Measurements from ENCODE around the gene WDR76.
A peak's percentile ranks its signal among the peaks of the same experiment; 100 is the strongest.

WDR76 gene

DNA sequence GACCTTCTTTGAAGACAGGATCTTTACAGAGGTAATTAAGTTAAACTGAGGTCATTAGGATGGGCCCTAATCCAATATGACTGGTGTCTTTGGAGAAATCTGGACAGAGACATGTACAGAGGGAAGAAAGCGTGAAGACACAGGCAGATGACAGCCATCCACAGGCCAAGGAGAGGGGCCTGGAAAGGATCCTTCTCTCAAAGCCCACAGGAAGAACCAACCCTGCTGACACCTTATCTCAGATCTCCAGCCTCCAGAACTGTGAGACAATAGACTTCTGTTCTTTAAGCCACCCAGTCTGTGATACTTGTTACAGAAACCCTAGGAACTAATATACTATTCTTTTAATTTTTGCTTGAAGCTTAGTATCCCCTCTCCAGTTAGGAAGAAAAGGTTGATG, 74.2 kb downstream of the WDR76 start:
- TF ChIP-seq, protein P1, sequence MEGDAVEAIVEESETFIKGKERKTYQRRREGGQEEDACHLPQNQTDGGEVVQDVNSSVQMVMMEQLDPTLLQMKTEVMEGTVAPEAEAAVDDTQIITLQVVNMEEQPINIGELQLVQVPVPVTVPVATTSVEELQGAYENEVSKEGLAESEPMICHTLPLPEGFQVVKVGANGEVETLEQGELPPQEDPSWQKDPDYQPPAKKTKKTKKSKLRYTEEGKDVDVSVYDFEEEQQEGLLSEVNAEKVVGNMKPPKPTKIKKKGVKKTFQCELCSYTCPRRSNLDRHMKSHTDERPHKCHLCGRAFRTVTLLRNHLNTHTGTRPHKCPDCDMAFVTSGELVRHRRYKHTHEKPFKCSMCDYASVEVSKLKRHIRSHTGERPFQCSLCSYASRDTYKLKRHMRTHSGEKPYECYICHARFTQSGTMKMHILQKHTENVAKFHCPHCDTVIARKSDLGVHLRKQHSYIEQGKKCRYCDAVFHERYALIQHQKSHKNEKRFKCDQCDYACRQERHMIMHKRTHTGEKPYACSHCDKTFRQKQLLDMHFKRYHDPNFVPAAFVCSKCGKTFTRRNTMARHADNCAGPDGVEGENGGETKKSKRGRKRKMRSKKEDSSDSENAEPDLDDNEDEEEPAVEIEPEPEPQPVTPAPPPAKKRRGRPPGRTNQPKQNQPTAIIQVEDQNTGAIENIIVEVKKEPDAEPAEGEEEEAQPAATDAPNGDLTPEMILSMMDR (IDR thresholded peaks at IDR 0.05; ENCODE audit: insufficient read depth, low read length): no peak
- TF ChIP-seq, protein P2, sequence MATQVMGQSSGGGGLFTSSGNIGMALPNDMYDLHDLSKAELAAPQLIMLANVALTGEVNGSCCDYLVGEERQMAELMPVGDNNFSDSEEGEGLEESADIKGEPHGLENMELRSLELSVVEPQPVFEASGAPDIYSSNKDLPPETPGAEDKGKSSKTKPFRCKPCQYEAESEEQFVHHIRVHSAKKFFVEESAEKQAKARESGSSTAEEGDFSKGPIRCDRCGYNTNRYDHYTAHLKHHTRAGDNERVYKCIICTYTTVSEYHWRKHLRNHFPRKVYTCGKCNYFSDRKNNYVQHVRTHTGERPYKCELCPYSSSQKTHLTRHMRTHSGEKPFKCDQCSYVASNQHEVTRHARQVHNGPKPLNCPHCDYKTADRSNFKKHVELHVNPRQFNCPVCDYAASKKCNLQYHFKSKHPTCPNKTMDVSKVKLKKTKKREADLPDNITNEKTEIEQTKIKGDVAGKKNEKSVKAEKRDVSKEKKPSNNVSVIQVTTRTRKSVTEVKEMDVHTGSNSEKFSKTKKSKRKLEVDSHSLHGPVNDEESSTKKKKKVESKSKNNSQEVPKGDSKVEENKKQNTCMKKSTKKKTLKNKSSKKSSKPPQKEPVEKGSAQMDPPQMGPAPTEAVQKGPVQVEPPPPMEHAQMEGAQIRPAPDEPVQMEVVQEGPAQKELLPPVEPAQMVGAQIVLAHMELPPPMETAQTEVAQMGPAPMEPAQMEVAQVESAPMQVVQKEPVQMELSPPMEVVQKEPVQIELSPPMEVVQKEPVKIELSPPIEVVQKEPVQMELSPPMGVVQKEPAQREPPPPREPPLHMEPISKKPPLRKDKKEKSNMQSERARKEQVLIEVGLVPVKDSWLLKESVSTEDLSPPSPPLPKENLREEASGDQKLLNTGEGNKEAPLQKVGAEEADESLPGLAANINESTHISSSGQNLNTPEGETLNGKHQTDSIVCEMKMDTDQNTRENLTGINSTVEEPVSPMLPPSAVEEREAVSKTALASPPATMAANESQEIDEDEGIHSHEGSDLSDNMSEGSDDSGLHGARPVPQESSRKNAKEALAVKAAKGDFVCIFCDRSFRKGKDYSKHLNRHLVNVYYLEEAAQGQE (IDR thresholded peaks at IDR 0.05; ENCODE audit: insufficient replicate concordance, low read depth): no peak
- TF ChIP-seq SPI1 (IDR thresholded peaks at IDR 0.05; ENCODE audit: borderline replicate concordance, low read depth) (no peak), GABPA (IDR thresholded peaks at IDR 0.05; ENCODE audit: low read depth) (no peak), POLR2AphosphoS5 (IDR thresholded peaks at IDR 0.05; ENCODE audit: low read depth) (no peak)
- no peak overlapping the region for H3K4me3 ChIP-seq (replicated peaks; ENCODE audit: insufficient read depth, low read length)
- no peaks in the 10 kb centered on the region for H3K27me3 ChIP-seq (ENCODE audit: insufficient read depth, poor library complexity, severe bottlenecking)
- no peak overlapping the region for H3K27ac ChIP-seq (replicated peaks)
- no peak for DNase-seq (ENCODE audit: low read depth in 1 of 2, low spot score in 1 of 2)

DNA sequence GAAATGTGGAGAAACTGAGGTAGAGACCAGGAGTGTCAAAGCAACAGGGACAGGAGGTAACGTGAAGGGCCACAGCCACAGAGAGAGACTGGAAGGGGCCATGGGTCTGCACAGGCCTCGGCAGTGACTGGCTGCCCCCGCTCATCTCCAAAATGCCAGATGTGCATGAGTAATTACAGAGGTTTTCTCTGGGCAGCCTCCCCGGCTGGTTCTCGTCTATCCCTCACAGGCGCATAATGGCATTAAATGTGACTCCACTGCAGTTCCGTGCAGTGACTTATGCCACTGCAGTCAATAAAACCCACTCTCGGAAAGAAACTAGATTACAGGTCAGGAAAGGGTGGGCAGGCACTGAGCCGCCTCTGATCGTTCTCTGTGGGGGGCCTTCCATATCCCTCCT, 74.7 kb downstream of the WDR76 start:
- DNase-seq (ENCODE audit: low read depth in 1 of 2, low spot score in 1 of 2): no peak
- no peak for TF ChIP-seq SPI1 (IDR thresholded peaks at IDR 0.05; ENCODE audit: borderline replicate concordance, low read depth)
- TF ChIP-seq POLR2AphosphoS5 (IDR thresholded peaks at IDR 0.05; ENCODE audit: low read depth): no peak
- TF ChIP-seq, protein P1 (IDR thresholded peaks at IDR 0.05; ENCODE audit: insufficient read depth, low read length): no peak
- TF ChIP-seq, protein P2 (IDR thresholded peaks at IDR 0.05; ENCODE audit: insufficient replicate concordance, low read depth): no peak
- TF ChIP-seq GABPA (IDR thresholded peaks at IDR 0.05; ENCODE audit: low read depth): no peak
- no peak overlapping the region for H3K4me3 ChIP-seq (replicated peaks; ENCODE audit: insufficient read depth, low read length)

DNA sequence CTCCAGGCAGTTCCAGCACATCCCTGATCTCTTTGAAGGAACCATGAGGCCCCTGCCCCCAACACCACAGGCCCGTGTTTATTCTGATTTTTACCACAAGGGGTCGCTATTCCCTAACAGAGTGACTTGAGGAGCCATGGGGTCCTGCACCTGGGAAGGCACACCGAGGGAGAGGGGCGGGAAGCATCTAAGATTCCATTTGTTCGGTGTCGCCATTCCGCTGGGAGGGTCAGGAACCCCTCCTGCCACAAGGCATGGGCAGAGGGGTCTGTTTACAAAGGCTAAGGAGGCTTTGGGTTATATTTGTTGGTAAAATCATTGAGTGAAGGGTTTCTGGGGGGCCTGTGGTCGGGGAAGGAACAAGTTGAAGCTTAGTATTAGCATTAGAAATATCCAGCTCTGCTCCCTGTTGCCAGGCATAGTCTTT, 77.1 kb downstream of the WDR76 start:
- Histone ChIP-seq H3K27me3 (ENCODE audit: insufficient read depth, poor library complexity, severe bottlenecking) (no peaks in the 10 kb centered on the region), H3K27ac (replicated peaks) (no peak overlapping the region), H3K4me3 (replicated peaks; ENCODE audit: insufficient read depth, low read length) (no peak overlapping the region)
- TF ChIP-seq, protein P2 (IDR thresholded peaks at IDR 0.05; ENCODE audit: insufficient replicate concordance, low read depth): no peak
- TF ChIP-seq, protein P1 (IDR thresholded peaks at IDR 0.05; ENCODE audit: insufficient read depth, low read length): peak; percentile 53
- peak; percentile 37 to 61 for DNase-seq (ENCODE audit: low read depth in 1 of 2, low spot score in 1 of 2)

More for the DNA sequence above, 74.7 kb downstream of the WDR76 start:
- no peaks in the 10 kb centered on the region for H3K27me3 ChIP-seq (ENCODE audit: insufficient read depth, poor library complexity, severe bottlenecking)
- no peak overlapping the region for H3K27ac ChIP-seq (replicated peaks)

Data from HL-60 (cell line).